Lower leg skin (tissue), 3 donors: ENCODE results near the gene CNIH2.

Experiments used
- POLR2A ChIP-seq, 2 donors: fragments of 450-650 bp; IDR thresholded peaks; one replicate each; pipeline ENCODE4 v1.6.1; 2016 to 2017; ENCODE audit warnings: antibody characterized with exemption in 2 of 2, mild to moderate bottlenecking in 1 of 2, moderate library complexity in 1 of 2
- TF ChIP-seq, protein P1 (sequence below), 3 donors: fragments of 450-650 bp; IDR thresholded peaks; one replicate each; pipeline ENCODE4 v1.5.1; 2016; ENCODE audit warnings: antibody characterized with exemption in 3 of 3, mild to moderate bottlenecking in 3 of 3, moderate library complexity in 2 of 3

DNA sequence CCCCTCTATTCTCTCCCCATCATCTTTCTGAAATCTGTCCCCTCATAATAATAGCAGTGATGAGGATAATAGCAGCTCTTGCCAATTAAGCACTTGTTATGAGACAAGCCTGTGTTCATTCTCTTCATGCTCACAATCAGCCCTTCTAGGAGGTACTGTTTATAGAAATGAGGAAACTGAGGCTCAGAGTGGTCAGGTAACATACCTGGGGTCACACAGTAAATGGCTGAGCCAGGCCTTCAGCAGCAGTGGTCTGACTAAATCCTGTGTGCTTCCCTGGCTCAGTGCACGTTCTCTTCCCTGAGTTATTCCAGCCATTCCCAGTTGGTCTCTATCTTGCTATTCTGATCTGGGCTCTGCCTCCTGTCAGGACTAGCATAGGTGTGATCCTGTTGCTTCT is 3.8 kb upstream of the CNIH2 start:
- TF ChIP-seq, protein P1, sequence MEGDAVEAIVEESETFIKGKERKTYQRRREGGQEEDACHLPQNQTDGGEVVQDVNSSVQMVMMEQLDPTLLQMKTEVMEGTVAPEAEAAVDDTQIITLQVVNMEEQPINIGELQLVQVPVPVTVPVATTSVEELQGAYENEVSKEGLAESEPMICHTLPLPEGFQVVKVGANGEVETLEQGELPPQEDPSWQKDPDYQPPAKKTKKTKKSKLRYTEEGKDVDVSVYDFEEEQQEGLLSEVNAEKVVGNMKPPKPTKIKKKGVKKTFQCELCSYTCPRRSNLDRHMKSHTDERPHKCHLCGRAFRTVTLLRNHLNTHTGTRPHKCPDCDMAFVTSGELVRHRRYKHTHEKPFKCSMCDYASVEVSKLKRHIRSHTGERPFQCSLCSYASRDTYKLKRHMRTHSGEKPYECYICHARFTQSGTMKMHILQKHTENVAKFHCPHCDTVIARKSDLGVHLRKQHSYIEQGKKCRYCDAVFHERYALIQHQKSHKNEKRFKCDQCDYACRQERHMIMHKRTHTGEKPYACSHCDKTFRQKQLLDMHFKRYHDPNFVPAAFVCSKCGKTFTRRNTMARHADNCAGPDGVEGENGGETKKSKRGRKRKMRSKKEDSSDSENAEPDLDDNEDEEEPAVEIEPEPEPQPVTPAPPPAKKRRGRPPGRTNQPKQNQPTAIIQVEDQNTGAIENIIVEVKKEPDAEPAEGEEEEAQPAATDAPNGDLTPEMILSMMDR (IDR thresholded peaks at IDR 0.05), result no peak
- TF ChIP-seq POLR2A (IDR thresholded peaks at IDR 0.05), result no peak
